ENCODE data around the gene RAI1. TPM values are rescaled to one million over a fixed set of nuclear protein-coding genes. Genes with fewer than 3 reads are reported as not detected.

The RAI1 gene
- total RNA-seq, 1 donor, result 16.0 TPM

DNA sequence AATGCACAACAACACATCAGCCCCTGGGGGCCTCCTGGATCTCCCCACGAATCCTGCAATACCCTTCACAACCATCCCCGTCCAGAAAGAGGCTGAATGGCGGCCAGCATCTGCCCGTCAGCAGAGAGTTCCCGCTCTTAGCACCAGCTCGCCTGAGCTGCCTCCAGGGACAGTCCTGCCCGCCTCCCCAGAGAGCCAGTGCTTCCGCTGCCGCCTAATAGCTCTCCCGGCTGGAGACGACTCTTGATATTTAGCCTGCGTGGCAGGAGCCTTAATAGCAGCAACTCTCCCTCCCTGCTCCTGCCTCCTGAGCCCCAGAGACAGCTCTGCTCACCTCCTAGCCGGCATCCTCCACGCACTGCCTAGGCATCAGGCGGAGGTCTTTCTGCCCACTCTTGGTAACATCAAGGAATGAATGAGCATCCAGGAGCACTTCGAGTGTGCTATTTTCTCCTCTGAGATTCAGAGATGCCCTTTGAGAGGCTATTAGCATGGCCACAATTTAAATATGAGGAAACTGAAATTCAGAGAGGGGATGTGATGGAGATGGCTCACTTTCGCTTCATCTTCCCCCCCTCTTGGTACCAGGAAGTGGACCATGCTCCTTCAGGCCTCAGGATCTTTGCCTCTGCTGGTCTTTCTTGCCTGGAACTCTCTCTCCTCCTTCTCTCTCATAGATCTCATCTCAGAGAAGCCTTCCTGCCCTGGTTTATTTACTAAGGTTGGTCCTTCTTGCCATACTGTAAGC is 67.9 kb downstream of the RAI1 start:
- no peak for TF ChIP-seq CTCF (IDR thresholded peaks at IDR 0.05; ENCODE audit: insufficient read depth, low read depth, low read length)
- no peak overlapping the region for H3K4me3 ChIP-seq (ENCODE audit: low read depth, low read length)
- DNase-seq (ENCODE audit: low read depth), result no peak

DNA sequence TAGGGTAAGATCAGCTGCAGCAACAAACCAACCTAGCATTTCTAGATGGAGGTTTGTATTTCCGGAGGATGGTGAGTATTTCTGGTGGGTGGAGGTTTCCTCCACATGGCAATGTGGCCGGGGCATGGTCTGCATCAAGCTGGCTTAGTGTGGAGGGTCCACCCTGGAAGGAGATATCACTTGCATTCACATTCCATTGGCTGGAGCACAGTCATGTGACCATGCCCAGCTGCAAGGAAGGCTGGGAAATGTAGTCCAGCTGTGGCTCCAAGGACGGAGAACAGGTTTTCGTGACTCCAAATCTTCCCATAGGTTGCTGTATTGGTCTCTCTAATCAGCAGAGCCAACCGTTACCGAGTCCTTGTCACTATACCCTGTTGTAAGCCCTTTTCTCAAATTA is 68.7 kb downstream of the RAI1 start:
- no peak overlapping the region for H3K4me3 ChIP-seq (ENCODE audit: low read depth, low read length)
- DNase-seq (ENCODE audit: low read depth), result peak; percentile 75
- no peak for TF ChIP-seq CTCF (IDR thresholded peaks at IDR 0.05; ENCODE audit: insufficient read depth, low read depth, low read length)

DNA sequence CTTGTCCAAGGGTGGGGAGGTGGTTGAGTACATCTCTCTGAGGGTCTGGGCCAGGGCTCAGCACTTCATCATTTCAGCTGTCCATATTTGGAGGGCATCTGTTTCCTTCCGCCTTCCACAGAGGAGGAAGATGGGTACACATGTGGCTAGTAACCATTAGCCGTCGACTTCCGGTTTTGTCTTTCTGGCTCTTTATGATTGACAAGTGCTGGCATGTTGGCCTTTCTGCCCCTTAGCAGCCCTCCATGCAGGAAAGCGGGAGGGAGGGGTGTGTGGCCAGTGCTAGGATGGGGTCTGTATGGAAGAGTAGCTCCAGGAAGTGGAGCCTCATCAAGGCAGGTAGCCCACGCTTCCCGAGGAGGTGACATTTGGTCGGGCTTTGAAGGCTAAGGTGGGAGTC is 69.6 kb downstream of the RAI1 start:
- no peak for TF ChIP-seq CTCF (IDR thresholded peaks at IDR 0.05; ENCODE audit: insufficient read depth, low read depth, low read length)
- no peak overlapping the region for H3K4me3 ChIP-seq (ENCODE audit: low read depth, low read length)
- no peak for DNase-seq (ENCODE audit: low read depth)

- H3K4me3 ChIP-seq (ENCODE audit: low read depth, low read length), result peak overlapping the region; percentile 39
- TF ChIP-seq CTCF (IDR thresholded peaks at IDR 0.05; ENCODE audit: insufficient read depth, low read depth, low read length), result no peak
- no peak for DNase-seq (ENCODE audit: low read depth)
Observed at GRCh38 chr17:17751489-17752088, 70.3 kb downstream of the RAI1 start.

- peak; percentile 31 for TF ChIP-seq CTCF (IDR thresholded peaks at IDR 0.05; ENCODE audit: insufficient read depth, low read depth, low read length)
- peak; percentile 97 for DNase-seq (ENCODE audit: low read depth)
- peak overlapping the region; percentile 57 for H3K4me3 ChIP-seq (ENCODE audit: low read depth, low read length)
Observed at GRCh38 chr17:17752089-17752820, 71.0 kb downstream of the RAI1 start.

DNA sequence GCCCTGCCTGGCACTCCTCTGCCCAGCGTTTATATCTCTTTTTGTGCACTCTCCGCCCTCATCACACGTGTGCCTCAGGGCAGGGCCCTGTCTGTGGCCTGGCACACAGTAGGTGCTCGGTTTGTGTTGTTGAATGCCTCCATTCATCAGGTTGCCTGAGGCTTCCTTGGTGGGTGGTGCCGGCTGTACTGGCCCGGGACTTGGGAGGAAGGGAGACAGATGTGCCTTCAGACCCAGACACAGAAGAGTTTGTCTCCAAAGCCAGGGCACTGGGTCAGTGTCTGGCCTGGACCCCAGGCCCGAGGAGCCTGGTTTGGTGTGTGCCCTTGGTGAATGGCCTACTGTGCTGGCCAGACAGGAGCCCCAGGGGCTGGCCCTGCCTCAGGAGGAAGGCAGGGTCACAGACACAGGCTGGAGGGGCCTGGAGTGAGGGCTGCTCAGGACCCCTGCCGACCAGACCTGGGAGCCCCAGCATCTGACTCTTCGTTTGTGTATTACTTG is 71.6 kb downstream of the RAI1 start:
- no peak for DNase-seq (ENCODE audit: low read depth)
- H3K4me3 ChIP-seq (ENCODE audit: low read depth, low read length), result peak overlapping the region; percentile 57
- no peak for TF ChIP-seq CTCF (IDR thresholded peaks at IDR 0.05; ENCODE audit: insufficient read depth, low read depth, low read length)

Data from fibroblast of villous mesenchyme (primary cell).